Tibial nerve (tissue), 4 donors: Measurements from ENCODE around the gene DYNC1H1.

Experiments used
- CTCF ChIP-seq, 5 experiments: fragments of 200-600 bp in 3 of 5; fragments of 450-650 bp in 2 of 5; sonication (generic) in 3 of 5; IDR thresholded peaks; one replicate each; pipeline ENCODE4 v1.5.1; 2016 to 2019; ENCODE audit warnings: antibody characterized with exemption in 5 of 5, mild to moderate bottlenecking in 3 of 5, moderate library complexity in 2 of 5
- EP300 ChIP-seq, 2 donors: sonication (generic); formaldehyde crosslinking; IDR thresholded peaks; one replicate each; pipeline ENCODE4 v1.6.1; 2017; ENCODE audit warnings: antibody characterized with exemption in 2 of 2, mild to moderate bottlenecking in 1 of 2
- POLR2A ChIP-seq, 2 donors: fragments of 450-650 bp; IDR thresholded peaks; one replicate each; pipeline ENCODE4 v1.6.1; 2017; ENCODE audit warnings: antibody characterized with exemption in 2 of 2, mild to moderate bottlenecking in 2 of 2, moderate library complexity in 2 of 2

GRCh38 chr14:101960225-101960624, 4.1 kb upstream of the DYNC1H1 start:
- TF ChIP-seq CTCF (IDR thresholded peaks at IDR 0.05) = peak in 1 of 5 experiments; percentile 27
- TF ChIP-seq POLR2A (IDR thresholded peaks at IDR 0.05) = no peak
- no peak for TF ChIP-seq EP300 (IDR thresholded peaks at IDR 0.05)
